Duodenal mucosa (tissue), 2 donors: Measurements from ENCODE around the gene PLEKHA5.

Source experiments
- H3K27ac ChIP-seq: one replicate; pipeline ENCODE4 v1.7.0; 2013; ENCODE audit warnings: low read depth, low read length
- H3K27me3 ChIP-seq, 2 donors: one replicate each; pipeline ENCODE4 v1.7.0; 2013; ENCODE audit warnings: low read length in 2 of 2, control low read depth in 1 of 2; ENCODE audit not compliant: insufficient read depth in 2 of 2, control insufficient read depth in 1 of 2
- H3K36me3 ChIP-seq, 2 donors: one replicate each; pipeline ENCODE4 v1.7.0; 2013; ENCODE audit warnings: low read length in 2 of 2, control low read depth in 1 of 2; ENCODE audit not compliant: insufficient read depth in 2 of 2, control insufficient read depth in 1 of 2
- H3K4me1 ChIP-seq, 2 donors: one replicate each; pipeline ENCODE4 v1.7.0; 2013; ENCODE audit warnings: low read length in 2 of 2, control low read depth in 1 of 2; ENCODE audit not compliant: insufficient read depth in 2 of 2, control insufficient read depth in 1 of 2
- H3K4me3 ChIP-seq, 2 donors: one replicate each; pipeline ENCODE4 v1.7.0; 2013; ENCODE audit warnings: low read length in 2 of 2, low read depth in 1 of 2
- H3K9ac ChIP-seq, 2 donors: one replicate each; pipeline ENCODE4 v1.7.0; 2013; ENCODE audit warnings: low read length in 2 of 2, low read depth in 1 of 2
- H3K9me3 ChIP-seq, 2 donors: one replicate each; pipeline ENCODE4 v1.7.0; 2013; ENCODE audit warnings: low read length in 2 of 2, control low read depth in 1 of 2; ENCODE audit not compliant: control insufficient read depth in 1 of 2

Gene PLEKHA5

GRCh38 chr12:19209661-19210060, 80.1 kb downstream of the PLEKHA5 start:
- Histone ChIP-seq H3K4me1 (no peaks in the 10 kb centered on the region), H3K27me3 (no peaks in the 10 kb centered on the region), H3K27ac (no peak overlapping the region), H3K36me3 (no peaks in the 10 kb centered on the region), H3K9ac (no peak overlapping the region), H3K9me3 (no peaks in the 10 kb centered on the region), H3K4me3 (no peak overlapping the region)

GRCh38 chr12:19211802-19212201, 82.3 kb downstream of the PLEKHA5 start:
- Histone ChIP-seq H3K27me3 (no peaks in the 10 kb centered on the region), H3K36me3 (no peaks in the 10 kb centered on the region)

GRCh38 chr12:19212245-19212644, 82.7 kb downstream of the PLEKHA5 start:
- no peaks in the 10 kb centered on the region for H3K9me3 ChIP-seq
- H3K27me3 ChIP-seq, result no peaks in the 10 kb centered on the region
- no peak overlapping the region for H3K4me3 ChIP-seq
- H3K4me1 ChIP-seq, result no peaks in the 10 kb centered on the region
- no peaks in the 10 kb centered on the region for H3K36me3 ChIP-seq
- H3K9ac ChIP-seq, result no peak overlapping the region
- H3K27ac ChIP-seq, result no peak overlapping the region

More at GRCh38 chr12:19211802-19212201, 82.3 kb downstream of the PLEKHA5 start:
- H3K4me1 ChIP-seq, result no peaks in the 10 kb centered on the region
- H3K9me3 ChIP-seq, result no peaks in the 10 kb centered on the region
- no peak overlapping the region for H3K27ac ChIP-seq
- H3K4me3 ChIP-seq, result no peak overlapping the region
- H3K9ac ChIP-seq, result no peak overlapping the region

GRCh38 chr12:19214020-19214419, 84.5 kb downstream of the PLEKHA5 start:
- Histone ChIP-seq H3K27me3 (no peaks in the 10 kb centered on the region), H3K9me3 (no peaks in the 10 kb centered on the region), H3K4me3 (no peak overlapping the region), H3K27ac (no peak overlapping the region), H3K4me1 (no peaks in the 10 kb centered on the region), H3K36me3 (no peaks in the 10 kb centered on the region), H3K9ac (no peak overlapping the region)

GRCh38 chr12:19215115-19215514, 85.6 kb downstream of the PLEKHA5 start:
- Histone ChIP-seq H3K9ac (no peak overlapping the region), H3K36me3 (no peaks in the 10 kb centered on the region), H3K27me3 (no peaks in the 10 kb centered on the region), H3K4me3 (no peak overlapping the region), H3K9me3 (no peaks in the 10 kb centered on the region), H3K4me1 (no peaks in the 10 kb centered on the region), H3K27ac (no peak overlapping the region)

- no peaks in the 10 kb centered on the region for H3K4me1 ChIP-seq
- H3K4me3 ChIP-seq, result no peak overlapping the region
- H3K36me3 ChIP-seq, result no peaks in the 10 kb centered on the region
- no peak overlapping the region for H3K9ac ChIP-seq
- no peaks in the 10 kb centered on the region for H3K9me3 ChIP-seq
- H3K27ac ChIP-seq, result no peak overlapping the region
- H3K27me3 ChIP-seq, result no peaks in the 10 kb centered on the region
These were observed 87.9 kb downstream of the PLEKHA5 start for GRCh38 chr12:19217446-19217845.

- no peaks in the 10 kb centered on the region for H3K4me1 ChIP-seq
- H3K27me3 ChIP-seq, result no peaks in the 10 kb centered on the region
- no peak overlapping the region for H3K4me3 ChIP-seq
- H3K36me3 ChIP-seq, result no peaks in the 10 kb centered on the region
- no peak overlapping the region for H3K9ac ChIP-seq
- H3K9me3 ChIP-seq, result no peaks in the 10 kb centered on the region
- H3K27ac ChIP-seq, result no peak overlapping the region
These were observed 90.7 kb downstream of the PLEKHA5 start for GRCh38 chr12:19220205-19220604.

GRCh38 chr12:19220852-19221466, 91.4 kb downstream of the PLEKHA5 start:
- no peak overlapping the region for H3K27ac ChIP-seq
- H3K27me3 ChIP-seq, result no peaks in the 10 kb centered on the region
- H3K36me3 ChIP-seq, result no peaks in the 10 kb centered on the region
- no peaks in the 10 kb centered on the region for H3K4me1 ChIP-seq
- H3K4me3 ChIP-seq, result no peak overlapping the region
- H3K9ac ChIP-seq, result no peak overlapping the region
- no peaks in the 10 kb centered on the region for H3K9me3 ChIP-seq

GRCh38 chr12:19222558-19222957, 93.0 kb downstream of the PLEKHA5 start:
- Histone ChIP-seq H3K9ac (no peak overlapping the region), H3K4me1 (no peaks in the 10 kb centered on the region), H3K9me3 (no peaks in the 10 kb centered on the region), H3K27ac (no peak overlapping the region), H3K36me3 (no peaks in the 10 kb centered on the region), H3K4me3 (no peak overlapping the region), H3K27me3 (no peaks in the 10 kb centered on the region)

- Histone ChIP-seq H3K4me3 (no peak overlapping the region), H3K27ac (no peak overlapping the region), H3K27me3 (no peaks in the 10 kb centered on the region), H3K4me1 (no peaks in the 10 kb centered on the region), H3K9me3 (no peaks in the 10 kb centered on the region), H3K36me3 (no peaks in the 10 kb centered on the region), H3K9ac (no peak overlapping the region)
These were observed 93.5 kb downstream of the PLEKHA5 start for GRCh38 chr12:19223018-19223417.

- H3K36me3 ChIP-seq, result no peaks in the 10 kb centered on the region
- no peak overlapping the region for H3K4me3 ChIP-seq
- H3K27me3 ChIP-seq, result no peaks in the 10 kb centered on the region
- H3K27ac ChIP-seq, result no peak overlapping the region
- no peak overlapping the region for H3K9ac ChIP-seq
- H3K9me3 ChIP-seq, result no peaks in the 10 kb centered on the region
- H3K4me1 ChIP-seq, result no peaks in the 10 kb centered on the region
These were observed 94.2 kb downstream of the PLEKHA5 start for GRCh38 chr12:19223695-19224094.
